Astrocyte (in vitro differentiated cells and primary cell): ENCODE measurements around the gene STRA8.

Experiments used
- EZH2 ChIP-seq: IDR thresholded peaks from 2 replicates; pipeline ENCODE4 v1.6.1; 2012; ENCODE audit warnings: mild to moderate bottlenecking, low read length, inconsistent platforms; ENCODE audit not compliant: insufficient read depth
- TF ChIP-seq, protein P1 (sequence below): IDR thresholded peaks from 2 replicates; pipeline ENCODE4 v1.5.1; 2011; ENCODE audit warnings: low read depth, mild to moderate bottlenecking, inconsistent platforms, low read length, moderate library complexity; ENCODE audit not compliant: insufficient read depth

GRCh38 chr7:135277161-135277560, 43.5 kb downstream of the STRA8 start:
- TF ChIP-seq EZH2: no peak
- TF ChIP-seq, protein P1, sequence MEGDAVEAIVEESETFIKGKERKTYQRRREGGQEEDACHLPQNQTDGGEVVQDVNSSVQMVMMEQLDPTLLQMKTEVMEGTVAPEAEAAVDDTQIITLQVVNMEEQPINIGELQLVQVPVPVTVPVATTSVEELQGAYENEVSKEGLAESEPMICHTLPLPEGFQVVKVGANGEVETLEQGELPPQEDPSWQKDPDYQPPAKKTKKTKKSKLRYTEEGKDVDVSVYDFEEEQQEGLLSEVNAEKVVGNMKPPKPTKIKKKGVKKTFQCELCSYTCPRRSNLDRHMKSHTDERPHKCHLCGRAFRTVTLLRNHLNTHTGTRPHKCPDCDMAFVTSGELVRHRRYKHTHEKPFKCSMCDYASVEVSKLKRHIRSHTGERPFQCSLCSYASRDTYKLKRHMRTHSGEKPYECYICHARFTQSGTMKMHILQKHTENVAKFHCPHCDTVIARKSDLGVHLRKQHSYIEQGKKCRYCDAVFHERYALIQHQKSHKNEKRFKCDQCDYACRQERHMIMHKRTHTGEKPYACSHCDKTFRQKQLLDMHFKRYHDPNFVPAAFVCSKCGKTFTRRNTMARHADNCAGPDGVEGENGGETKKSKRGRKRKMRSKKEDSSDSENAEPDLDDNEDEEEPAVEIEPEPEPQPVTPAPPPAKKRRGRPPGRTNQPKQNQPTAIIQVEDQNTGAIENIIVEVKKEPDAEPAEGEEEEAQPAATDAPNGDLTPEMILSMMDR: no peak
